K562 (cell line): ENCODE results near the gene FOCAD. TPM values are rescaled to one million over a fixed set of nuclear protein-coding genes. Genes with fewer than 3 reads are reported as not detected.

Source experiments
- ATAC-seq: fragments of 200-7000 bp; cut with Tn5 transposase; 3 replicates; pipeline ENCODE4 v1.9.1; 2020; ENCODE audit warnings: moderate library complexity
- BruUV-seq: library from RNA; stranded (reverse); fragments of 400-500 nt; replicated peaks from 2 replicates; lab custom pipeline; 2021; lab: Mats Ljungman, UMichigan
- CTCF ChIA-PET: fragments of 300-600 bp; formaldehyde crosslinking; extraction: SDS; loops from one replicate; lab custom pipeline; 2021; ENCODE audit warnings: low intra/inter-chr PET ratio; lab: Yijun Ruan, JAX
- POLR2A ChIA-PET: fragments of 300-600, 350-650 bp; sonication (Branson Sonifier 250); formaldehyde crosslinking; extraction: SDS; loops from one replicate; lab custom pipeline; 2021; ENCODE audit warnings: antibody characterized with exemption, inconsistent platforms; lab: Yijun Ruan, JAX
- DNase-seq, 4 experiments: peaks; one replicate each; pipeline versions ENCODE4 v3.0.0 to v3.0.0-alpha.2; 2011 to 2018; ENCODE audit warnings: low spot score in 3 of 4, mixed read lengths in 3 of 4; ENCODE audit errors: extremely low read depth in 1 of 4
- FAIRE-seq: peaks from 2 replicates; lab custom pipeline; 2011; peaks lifted over from hg19 to GRCh38; lab: Jason Lieb, UNC
- H2AFZ ChIP-seq: 2 replicates; pipeline ENCODE4 v1.6.0; 2011; ENCODE audit warnings: low read depth, low read length, control low read depth, inconsistent platforms
- H3K27ac ChIP-seq: fragments of 200-600 bp; 3 replicates; pipeline ENCODE4 v1.8.0; 2011; ENCODE audit warnings: low read depth, mild to moderate bottlenecking, control low read depth, inconsistent platforms, low read length, moderate library complexity, mixed read lengths; ENCODE audit errors: extremely low read depth
- H3K27me3 ChIP-seq, 2 experiments: fragments of 300-600 bp in 1 of 2; 2 replicates in 1 of 2; 3 replicates in 1 of 2; pipeline versions ENCODE4 v1.6.0 to v1.8.0; 2011; ENCODE audit warnings: inconsistent platforms in 2 of 2, low read length in 2 of 2, mild to moderate bottlenecking in 1 of 2, mixed read lengths in 1 of 2, moderate library complexity in 1 of 2; ENCODE audit not compliant: control insufficient read depth in 2 of 2, insufficient read depth in 2 of 2
- H3K36me3 ChIP-seq: fragments of 300-600 bp; 3 replicates; pipeline ENCODE4 v1.8.0; 2011; ENCODE audit warnings: mild to moderate bottlenecking, low read length, inconsistent platforms; ENCODE audit not compliant: control insufficient read depth, insufficient read depth
- H3K4me1 ChIP-seq, 2 experiments: fragments of 200-600 bp in 1 of 2; replicated peaks in 1 of 2; 2 replicates in 1 of 2; 3 replicates in 1 of 2; pipeline versions ENCODE4 v1.5.1 to v1.8.0; 2011; ENCODE audit warnings: inconsistent platforms in 2 of 2, low read length in 2 of 2, mild to moderate bottlenecking in 1 of 2, mixed read lengths in 1 of 2, moderate library complexity in 1 of 2; ENCODE audit not compliant: control insufficient read depth in 2 of 2, insufficient read depth in 2 of 2
- H3K4me2 ChIP-seq: 2 replicates; pipeline ENCODE4 v1.6.1; 2011; ENCODE audit warnings: low read length, control low read depth, inconsistent platforms, mixed read lengths; ENCODE audit not compliant: insufficient read depth
- H3K4me3 ChIP-seq: fragments of 200-600 bp; sonication (generic), shearing (Covaris generic); 2 replicates; pipeline ENCODE4 v1.5.1; 2016; ENCODE audit warnings: control low read depth, inconsistent platforms
- H3K79me2 ChIP-seq: fragments of 200-600 bp; 3 replicates; pipeline ENCODE4 v1.8.0; 2011; ENCODE audit warnings: low read length, inconsistent platforms; ENCODE audit not compliant: control insufficient read depth, insufficient read depth
- H3K9ac ChIP-seq, 2 experiments: 2 replicates each; pipeline versions ENCODE4 v1.6.0 to v1.6.1; 2011; ENCODE audit warnings: low read depth in 2 of 2, low read length in 2 of 2, control low read depth in 1 of 2, inconsistent platforms in 1 of 2, mild to moderate bottlenecking in 1 of 2, mixed read lengths in 1 of 2; ENCODE audit not compliant: insufficient read depth in 1 of 2
- H3K9me1 ChIP-seq: one replicate; pipeline ENCODE4 v1.6.0; 2011; ENCODE audit warnings: inconsistent platforms, mild to moderate bottlenecking, low read length, moderate library complexity; ENCODE audit not compliant: control insufficient read depth, insufficient read depth
- H3K9me3 ChIP-seq: replicated peaks from 2 replicates; pipeline ENCODE4 v1.5.1; 2011; ENCODE audit warnings: low read depth, low read length, inconsistent platforms; ENCODE audit not compliant: control insufficient read depth, insufficient read depth
- H4K20me1 ChIP-seq: replicated peaks from 2 replicates; pipeline ENCODE4 v1.6.1; 2011; ENCODE audit warnings: low read length, inconsistent platforms, mixed read lengths; ENCODE audit not compliant: control insufficient read depth, insufficient read depth
- FOXA3 ChIP-seq, 2 experiments: fragments of 450-650 bp in 1 of 2; sonication (generic) in 1 of 2; formaldehyde crosslinking; IDR thresholded peaks in 1 of 2; conservative IDR thresholded peaks in 1 of 2; 2 replicates each; pipeline versions ENCODE4 v1.4.0 to v1.8.0; 2020 to 2022; ENCODE audit warnings: mild to moderate bottlenecking in 2 of 2, missing genetic modification reagents in 1 of 2
- FOXK2 ChIP-seq, 2 experiments: fragments of 450-650 bp; IDR thresholded peaks in 1 of 2; conservative IDR thresholded peaks in 1 of 2; 2 replicates each; pipeline ENCODE4 v1.6.1; 2016; ENCODE audit warnings: low read depth in 2 of 2, mild to moderate bottlenecking in 1 of 2
- JUNB ChIP-seq: fragments of 450-650 bp; formaldehyde crosslinking; conservative IDR thresholded peaks from 2 replicates; pipeline ENCODE4 v1.4.0; 2020; ENCODE audit warnings: mild to moderate bottlenecking
- KLF10 ChIP-seq: fragments of 250-450 bp; sonication (Bioruptor Pico); IDR thresholded peaks from 2 replicates; pipeline ENCODE4 v1.6.1; 2021; ENCODE audit warnings: matching md5 sums
- NELFE ChIP-seq: IDR thresholded peaks from 2 replicates; pipeline ENCODE4 v1.6.1; 2011; ENCODE audit warnings: mild to moderate bottlenecking; ENCODE audit not compliant: insufficient read depth, insufficient read length
- PHB ChIP-seq: fragments of 250-450 bp; sonication (Bioruptor Pico); IDR thresholded peaks from 2 replicates; pipeline ENCODE4 v1.5.0; 2021
- RBFOX2 ChIP-seq: fragments of 200-400 bp; formaldehyde crosslinking; IDR thresholded peaks from 2 replicates; pipeline ENCODE4 v1.6.1; 2017; ENCODE audit warnings: low read depth, mild to moderate bottlenecking, low read length, moderate library complexity
- RBM14 ChIP-seq: fragments of 200-400 bp; formaldehyde crosslinking; IDR thresholded peaks from 2 replicates; pipeline ENCODE4 v1.6.1; 2018; ENCODE audit warnings: low read depth, mild to moderate bottlenecking, low read length, moderate library complexity, borderline replicate concordance; ENCODE audit not compliant: insufficient read depth
- RBM39 ChIP-seq: fragments of 200-400 bp; formaldehyde crosslinking; optimal IDR thresholded peaks from 2 replicates; pipeline ENCODE3; 2018; ENCODE audit warnings: low read depth, low read length
- SRSF9 ChIP-seq: fragments of 200-400 bp; formaldehyde crosslinking; IDR thresholded peaks from 2 replicates; pipeline ENCODE4 v1.6.1; 2017; ENCODE audit warnings: low read depth, low read length, borderline replicate concordance
- TFAM ChIP-seq: fragments of 250-450 bp; sonication (Bioruptor Pico); conservative IDR thresholded peaks from 2 replicates; pipeline ENCODE4 v1.5.0; 2021; ENCODE audit warnings: mild to moderate bottlenecking, moderate library complexity
- ZC3H8 ChIP-seq: fragments of 450-650 bp; IDR thresholded peaks from 2 replicates; pipeline ENCODE4 v1.6.1; 2017
- ZEB2 ChIP-seq: fragments of 450-650 bp; IDR thresholded peaks from 2 replicates; pipeline ENCODE4 v1.6.1; 2016
- ZFP30 ChIP-seq: fragments of 250-450 bp; sonication (Bioruptor Pico); IDR thresholded peaks from 2 replicates; pipeline ENCODE4 v1.8.0; 2022; ENCODE audit warnings: moderate library complexity, mild to moderate bottlenecking, inconsistent platforms, borderline replicate concordance
- ZFX ChIP-seq: sonication (generic); formaldehyde crosslinking; IDR thresholded peaks from 2 replicates; pipeline ENCODE4 v1.8.0; 2022; ENCODE audit warnings: mild to moderate bottlenecking, missing genetic modification reagents, moderate library complexity
- ZNF764 ChIP-seq: fragments of 250-450 bp; sonication (Bioruptor Pico); IDR thresholded peaks from 2 replicates; pipeline ENCODE4 v1.4.0; 2020; ENCODE audit warnings: low read depth, mild to moderate bottlenecking, moderate library complexity
- whole genome bisulfite sequencing: fragments of 100-300 bp; shearing (Covaris generic); methylation state at CpG from one replicate; pipeline ENCODE4 v1.1.6; 2016; ENCODE audit warnings: low coverage, mixed read lengths; ENCODE audit not compliant: insufficient coverage; ENCODE audit errors: missing lambda C conversion rate; 5-methylcytosine and 5-hydroxymethylcytosine counted together
- in situ Hi-C: fragments of 300-500 bp; cut with MboI; formaldehyde crosslinking; loops from 4 replicates; pipeline ENCODE4 v1.15.0; 2018; ENCODE audit warnings: inconsistent platforms, mixed read lengths
- intact Hi-C: fragments of 100-400 bp; cut with micrococcal nuclease; formaldehyde crosslinking; loops from 2 replicates; pipeline ENCODE4 v1.14.2; 2022
- polyA plus RNA-seq, 8 experiments: library from polyadenylated mRNA; depleted of rRNA in 4 of 8; stranded (reverse) in 5 of 8; unstranded in 3 of 8; fragments of >200 nt; fragmentation: Nextera tagmentation in 2 of 8; fragmentation: Illumina TruSeq in 1 of 8; extraction: Ambion mirVana in 2 of 8; extraction: Trizol in 1 of 8; gene quantifications; 2 replicates each; pipeline versions ENCODE4 v1.2.1 to v1.2.3, GENCODE V29; 2011 to 2014; ENCODE audit warnings: inconsistent platforms in 1 of 8, missing spikeins in 1 of 8
- total RNA-seq, 7 experiments: library from RNA; depleted of rRNA in 6 of 7; stranded (reverse); fragments of >200 nt in 6 of 7; fragmentation: Illumina TruSeq in 2 of 7; extraction: Trizol in 2 of 7; gene quantifications; 2 replicates each; pipeline versions ENCODE4 v1.2.1 to v1.2.3, GENCODE V29; 2011 to 2021; ENCODE audit warnings: low replicate concordance in 1 of 7
- TF ChIP-seq, protein P1 (sequence below): fragments of 450-650 bp; IDR thresholded peaks from 2 replicates; pipeline ENCODE4 v1.6.1; 2016; ENCODE audit warnings: borderline replicate concordance

FOCAD gene
- total and polyA plus RNA-seq, 9 of the 15 experiments (the other 6 are each of a cell fraction or from before 2014, with no cell fraction given), result 0.13 to 2.4 (median 1.6) TPM

DNA sequence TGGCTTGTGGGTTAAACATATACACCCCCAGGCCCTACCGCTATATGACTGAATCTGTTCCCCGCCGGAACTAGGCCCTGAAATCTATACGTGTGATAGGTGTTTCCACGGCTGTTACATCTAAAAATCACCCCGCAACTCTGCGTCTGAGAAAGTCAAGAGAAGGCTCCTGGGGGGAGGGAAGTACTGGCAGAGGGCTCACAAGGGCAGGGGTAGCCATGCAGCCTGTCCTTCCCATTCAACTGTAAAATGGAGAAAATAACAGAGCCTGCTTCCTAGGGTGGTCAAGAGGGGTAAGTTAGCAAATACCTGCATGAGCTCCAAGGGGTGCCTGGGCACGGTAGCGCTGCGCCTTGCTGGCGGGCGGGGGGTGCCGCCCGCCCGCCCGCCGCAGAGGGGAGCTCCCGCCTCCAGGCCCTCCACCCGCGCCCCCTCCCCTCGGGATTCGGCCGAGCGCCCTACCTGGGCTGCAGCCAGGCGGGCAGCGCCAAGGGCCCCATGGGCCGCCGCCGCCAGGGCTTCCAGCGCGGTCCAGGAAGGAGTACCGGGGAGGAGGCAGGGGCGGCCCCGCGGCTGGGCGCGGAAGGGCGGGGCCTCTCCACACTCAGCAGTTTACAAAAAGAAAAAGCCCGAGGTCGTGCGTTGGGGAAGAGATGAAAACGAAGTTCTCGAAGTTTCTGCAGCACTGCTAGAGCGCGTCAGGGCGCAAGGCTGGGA, 347.2 kb downstream of the FOCAD start, which contains the start of gene HACD4:
Gene HACD4 (minus strand): TSS at position 550 of the 717 bp plus-strand sequence. CDS start 50 bp downstream, at position 500.
- no peaks in the 10 kb centered on the region for H3K36me3 ChIP-seq
- in situ Hi-C loops (no loop called here), intact Hi-C loops (no loop called here)
- no peaks in the 10 kb centered on the region for H3K27me3 ChIP-seq
- no peak for ATAC-seq
- BruUV-seq, result no TSS peak
- ChIA-PET POLR2A (no interaction called here), CTCF (no interaction called here)
- FAIRE-seq, result no peak
- no peaks in the 10 kb centered on the region for H3K4me1 ChIP-seq
- no CpG with 5 or more reads among the region's 46 CpGs for WGBS
- no peak within 1 kb of the TSS for H3K4me2 ChIP-seq
- H3K4me3 ChIP-seq, result no peak within 1 kb of the TSS
- H3K79me2 ChIP-seq, result no peaks in the 10 kb centered on the region
- TF ChIP-seq FOXA3 (CRISPR knock-in tag; conservative IDR thresholded peaks at IDR 0.05 in 1 of 2, IDR thresholded peaks at IDR 0.05 in 1 of 2) (no peak), ZFX (CRISPR knock-in tag) (no peak), RBM39 (no peak), NELFE (no peak), RBM14 (no peak), JUNB (CRISPR knock-in tag) (no peak), ZNF764 (no peak), ZEB2 (no peak), PHB (CRISPR knock-in tag) (no peak), FOXK2 (conservative IDR thresholded peaks at IDR 0.05 in 1 of 2, IDR thresholded peaks at IDR 0.05 in 1 of 2; ENCODE audit: low read depth in 2 of 2) (no peak), TFAM (CRISPR knock-in tag) (no peak), ZFP30 (CRISPR knock-in tag) (no peak), ZC3H8 (no peak), RBFOX2 (no peak), SRSF9 (no peak), KLF10 (CRISPR knock-in tag) (no peak)
- TF ChIP-seq, protein P1, sequence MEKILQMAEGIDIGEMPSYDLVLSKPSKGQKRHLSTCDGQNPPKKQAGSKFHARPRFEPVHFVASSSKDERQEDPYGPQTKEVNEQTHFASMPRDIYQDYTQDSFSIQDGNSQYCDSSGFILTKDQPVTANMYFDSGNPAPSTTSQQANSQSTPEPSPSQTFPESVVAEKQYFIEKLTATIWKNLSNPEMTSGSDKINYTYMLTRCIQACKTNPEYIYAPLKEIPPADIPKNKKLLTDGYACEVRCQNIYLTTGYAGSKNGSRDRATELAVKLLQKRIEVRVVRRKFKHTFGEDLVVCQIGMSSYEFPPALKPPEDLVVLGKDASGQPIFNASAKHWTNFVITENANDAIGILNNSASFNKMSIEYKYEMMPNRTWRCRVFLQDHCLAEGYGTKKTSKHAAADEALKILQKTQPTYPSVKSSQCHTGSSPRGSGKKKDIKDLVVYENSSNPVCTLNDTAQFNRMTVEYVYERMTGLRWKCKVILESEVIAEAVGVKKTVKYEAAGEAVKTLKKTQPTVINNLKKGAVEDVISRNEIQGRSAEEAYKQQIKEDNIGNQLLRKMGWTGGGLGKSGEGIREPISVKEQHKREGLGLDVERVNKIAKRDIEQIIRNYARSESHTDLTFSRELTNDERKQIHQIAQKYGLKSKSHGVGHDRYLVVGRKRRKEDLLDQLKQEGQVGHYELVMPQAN, result no peak
- H4K20me1 ChIP-seq, result no peaks in the 10 kb centered on the region
- H3K27ac ChIP-seq, result no peak within 1 kb of the TSS
- H2AFZ ChIP-seq, result no peak within 1 kb of the TSS
- H3K9me3 ChIP-seq, result no peaks in the 10 kb centered on the region
- H3K9me1 ChIP-seq, result no peaks in the 10 kb centered on the region
- peak in 1 of 4 experiments; percentile 0 for DNase-seq
- H3K9ac ChIP-seq, result no peak within 1 kb of the TSS
